Measurements from ENCODE around the gene CLCN6. TPM values are rescaled to one million over a fixed set of nuclear protein-coding genes. Genes with fewer than 3 reads are reported as not detected.

Gene CLCN6
- total and polyA plus RNA-seq, 2 experiments from 2014 or later = 22.5 to 31.8 TPM

GRCh38 chr1:11888206-11888876, 82.3 kb downstream of the CLCN6 start:
- Histone ChIP-seq H3K4me1 (ENCODE audit: low read depth) (peaks cover 29% of the 10 kb centered on the region), H3K9me3 (ENCODE audit: low read depth) (no peaks in the 10 kb centered on the region), H3K4me3 (no peak overlapping the region), H3K27me3 (no peaks in the 10 kb centered on the region), H3K27ac (peak overlapping the region; percentile 10), H3K36me3 (no peaks in the 10 kb centered on the region)
- no peak for DNase-seq (ENCODE audit: low read depth in 1 of 2, low spot score in 1 of 2)
- no peak for TF ChIP-seq CTCF (IDR thresholded peaks at IDR 0.05; ENCODE audit: low read depth, low read length)

GRCh38 chr1:11888877-11889208, 82.9 kb downstream of the CLCN6 start:
- H3K36me3 ChIP-seq = no peaks in the 10 kb centered on the region
- H3K4me1 ChIP-seq (ENCODE audit: low read depth) = peaks cover 24% of the 10 kb centered on the region
- DNase-seq (ENCODE audit: low read depth in 1 of 2, low spot score in 1 of 2) = no peak
- no peaks in the 10 kb centered on the region for H3K9me3 ChIP-seq (ENCODE audit: low read depth)
- H3K27ac ChIP-seq = peak overlapping the region; percentile 10
- no peaks in the 10 kb centered on the region for H3K27me3 ChIP-seq
- no peak overlapping the region for H3K4me3 ChIP-seq
- TF ChIP-seq CTCF (IDR thresholded peaks at IDR 0.05; ENCODE audit: low read depth, low read length) = no peak

GRCh38 chr1:11891433-11892186, 85.6 kb downstream of the CLCN6 start:
- Histone ChIP-seq H3K4me3 (no peak overlapping the region), H3K27ac (no peak overlapping the region), H3K36me3 (no peaks in the 10 kb centered on the region), H3K4me1 (ENCODE audit: low read depth) (peaks cover 14% of the 10 kb centered on the region), H3K9me3 (ENCODE audit: low read depth) (no peaks in the 10 kb centered on the region), H3K27me3 (no peaks in the 10 kb centered on the region)
- DNase-seq (ENCODE audit: low read depth in 1 of 2, low spot score in 1 of 2) = no peak
- TF ChIP-seq CTCF (IDR thresholded peaks at IDR 0.05; ENCODE audit: low read depth, low read length) = no peak

Other genes starting within 250 kb of the CLCN6 start
- 15.8 and 20.9 TPM in 2 replicates for gene FBXO2, start 151.8 kb upstream of the CLCN6 start, total RNA-seq
- gene FBXO2, start 151.8 kb upstream of the CLCN6 start, polyA plus RNA-seq = 28.3 and 29.8 TPM in 2 replicates
- 53.0 and 58.8 TPM in 2 replicates for gene FBXO44, start 151.3 kb upstream of the CLCN6 start, total RNA-seq
- 43.6 and 57.0 TPM in 2 replicates for gene FBXO44, start 151.3 kb upstream of the CLCN6 start, polyA plus RNA-seq
- 9.2 and 9.4 TPM in 2 replicates for gene FBXO6, start 142.0 kb upstream of the CLCN6 start, total RNA-seq
- 10.3 and 15.0 TPM in 2 replicates for gene FBXO6, start 142.0 kb upstream of the CLCN6 start, polyA plus RNA-seq
- 92.7 and 102 TPM in 2 replicates for gene MAD2L2, start 125.0 kb upstream of the CLCN6 start, total RNA-seq
- 115 and 148 TPM in 2 replicates for gene MAD2L2, start 125.0 kb upstream of the CLCN6 start, polyA plus RNA-seq
- 0.25 and 0.36 TPM in 2 replicates for gene DRAXIN, start 114.5 kb upstream of the CLCN6 start, total RNA-seq
- gene DRAXIN, start 114.5 kb upstream of the CLCN6 start, polyA plus RNA-seq = 0.27 TPM in 1 of 2 replicates, not detected in the other
- gene AGTRAP, start 70.1 kb upstream of the CLCN6 start, total RNA-seq = 56.7 and 58.6 TPM in 2 replicates
- 81.4 and 94.0 TPM in 2 replicates for gene AGTRAP, start 70.1 kb upstream of the CLCN6 start, polyA plus RNA-seq
- gene C1orf167, start 44.0 kb upstream of the CLCN6 start, total RNA-seq = 0.14 and 1.4 TPM in 2 replicates
- 0.44 and 1.00 TPM in 2 replicates for gene C1orf167, start 44.0 kb upstream of the CLCN6 start, polyA plus RNA-seq
- gene MTHFR, start 227 bp upstream of the CLCN6 start, total RNA-seq = 54.7 and 64.0 TPM in 2 replicates
- 29.0 and 37.5 TPM in 2 replicates for gene MTHFR, start 227 bp upstream of the CLCN6 start, polyA plus RNA-seq
- 57.5 and 331 TPM in 2 replicates for gene NPPA, start 41.6 kb downstream of the CLCN6 start, total RNA-seq
- 90.0 and 601 TPM in 2 replicates for gene NPPA, start 41.6 kb downstream of the CLCN6 start, polyA plus RNA-seq
- 18.9 and 192 TPM in 2 replicates for gene NPPB, start 52.8 kb downstream of the CLCN6 start, total RNA-seq
- gene NPPB, start 52.8 kb downstream of the CLCN6 start, polyA plus RNA-seq = 30.8 and 188 TPM in 2 replicates
- gene KIAA2013, start 120.2 kb downstream of the CLCN6 start, total RNA-seq = 98.0 and 112 TPM in 2 replicates
- gene KIAA2013, start 120.2 kb downstream of the CLCN6 start, polyA plus RNA-seq = 100 and 115 TPM in 2 replicates
- gene PLOD1, start 128.5 kb downstream of the CLCN6 start, total RNA-seq = 158 and 185 TPM in 2 replicates
- gene PLOD1, start 128.5 kb downstream of the CLCN6 start, polyA plus RNA-seq = 149 and 167 TPM in 2 replicates
- gene MFN2, start 174.3 kb downstream of the CLCN6 start, total RNA-seq = 86.7 and 89.7 TPM in 2 replicates
- gene MFN2, start 174.3 kb downstream of the CLCN6 start, polyA plus RNA-seq = 82.6 and 83.8 TPM in 2 replicates
- gene MIIP, start 213.3 kb downstream of the CLCN6 start, total RNA-seq = 29.6 and 30.1 TPM in 2 replicates
- 30.8 and 39.9 TPM in 2 replicates for gene MIIP, start 213.3 kb downstream of the CLCN6 start, polyA plus RNA-seq